Bronchial epithelial cell (primary cell): ENCODE data around the gene MBD3L2. TPM values are rescaled to one million over a fixed set of nuclear protein-coding genes. Genes with fewer than 3 reads are reported as not detected.
"Not testable (repeated sequence)": the region's sequence is repeated elsewhere in the genome, so short reads cannot be mapped to it uniquely, and the experiment has no call there.

Source experiments
- DNase-seq: peaks from one replicate; pipeline ENCODE4 v3.0.0-alpha.2; 2010; ENCODE audit warnings: low read depth
- FAIRE-seq: peaks from 2 replicates; lab custom pipeline; 2011; peaks lifted over from hg19 to GRCh38; lab: Jason Lieb, UNC
- H3K27me3 ChIP-seq: 2 replicates; pipeline ENCODE4 v1.5.1; 2011; ENCODE audit warnings: low read length; ENCODE audit not compliant: control insufficient read depth, insufficient read depth
- H3K36me3 ChIP-seq: 2 replicates; pipeline ENCODE4 v1.5.1; 2011; ENCODE audit warnings: low read length; ENCODE audit not compliant: control insufficient read depth, insufficient read depth
- H3K4me3 ChIP-seq: 2 replicates; pipeline ENCODE4 v1.5.1; 2011; ENCODE audit warnings: mild to moderate bottlenecking, low read depth, low read length, control low read depth
- CTCF ChIP-seq: IDR thresholded peaks from 2 replicates; pipeline ENCODE4 v1.5.1; 2011; ENCODE audit warnings: mild to moderate bottlenecking, moderate library complexity, low read length, control low read depth, inconsistent platforms; ENCODE audit not compliant: insufficient read depth, severe bottlenecking
- total RNA-seq: library from RNA; depleted of rRNA; stranded (reverse); fragments of >200 nt; gene quantifications from 2 replicates; pipeline ENCODE4 v1.2.1, GENCODE V29; 2014

Gene MBD3L2
- total RNA-seq, 1 donor from 2014 or later, result not detected

- H3K4me3 ChIP-seq, result not testable (repeated sequence)
These were observed 3.8 kb downstream of the MBD3L2 start for GRCh38 chr19:7052896-7053295.

GRCh38 chr19:7054635-7055368 is 5.7 kb downstream of the MBD3L2 start:
- FAIRE-seq, H3K36me3 ChIP-seq, H3K27me3 ChIP-seq, DNase-seq, H3K4me3 ChIP-seq: not testable (repeated sequence)

More at GRCh38 chr19:7052896-7053295, 3.8 kb downstream of the MBD3L2 start:
- H3K27me3 ChIP-seq, FAIRE-seq, H3K36me3 ChIP-seq, DNase-seq: not testable (repeated sequence)

GRCh38 chr19:7055679-7056078 is 6.6 kb downstream of the MBD3L2 start:
- H3K36me3 ChIP-seq, DNase-seq, H3K27me3 ChIP-seq, H3K4me3 ChIP-seq, FAIRE-seq: not testable (repeated sequence)

- FAIRE-seq, DNase-seq, H3K4me3 ChIP-seq, H3K36me3 ChIP-seq, H3K27me3 ChIP-seq: not testable (repeated sequence)
These were observed 7.2 kb downstream of the MBD3L2 start for GRCh38 chr19:7056371-7056770.

GRCh38 chr19:7058576-7058975 is 9.5 kb downstream of the MBD3L2 start, which contains the start of gene MBD3L3:
Gene MBD3L3, minus strand, starts transcription at chr19:7058676. Its CDS starts 71 bp downstream, at chr19:7058605.
- H3K4me3 ChIP-seq, H3K27me3 ChIP-seq, FAIRE-seq, DNase-seq, H3K36me3 ChIP-seq: not testable (repeated sequence)

GRCh38 chr19:7059977-7060376 is 10.9 kb downstream of the MBD3L2 start:
- not testable (repeated sequence) for H3K36me3 ChIP-seq, DNase-seq, H3K4me3 ChIP-seq, H3K27me3 ChIP-seq, FAIRE-seq

- Histone ChIP-seq H3K27me3 (no peaks in the 10 kb centered on the region), H3K4me3 (no peak overlapping the region), H3K36me3 (no peaks in the 10 kb centered on the region)
- no peak for DNase-seq
- no peak for TF ChIP-seq CTCF
- FAIRE-seq, result no peak
These were observed 14.2 kb downstream of the MBD3L2 start for GRCh38 chr19:7063339-7063738.

GRCh38 chr19:7063764-7064418 is 14.8 kb downstream of the MBD3L2 start:
- no peak for TF ChIP-seq CTCF
- Histone ChIP-seq H3K36me3 (no peaks in the 10 kb centered on the region), H3K27me3 (no peaks in the 10 kb centered on the region), H3K4me3 (no peak overlapping the region)
- DNase-seq, result no peak
- no peak for FAIRE-seq
